NT2/D1 (cell line): ENCODE measurements around the gene ENTREP1.

Source experiments
- SUZ12 ChIP-seq: IDR thresholded peaks from 2 replicates; pipeline ENCODE4 v1.6.1; 2011; ENCODE audit not compliant: insufficient read length, insufficient read depth; ENCODE audit errors: extremely low read depth
- YY1 ChIP-seq: IDR thresholded peaks from 2 replicates; pipeline ENCODE4 v1.6.1; 2011; ENCODE audit not compliant: insufficient read length, insufficient read depth
- ZNF274 ChIP-seq: IDR thresholded peaks from 2 replicates; pipeline ENCODE4 v1.6.1; 2011; ENCODE audit warnings: mild to moderate bottlenecking, low read depth, low read length

- TF ChIP-seq YY1 (no peak), ZNF274 (no peak), SUZ12 (no peak)
Observed at GRCh38 chr9:69330580-69330979, 5.6 kb downstream of the ENTREP1 start.
